Adrenal gland (tissue), 12 donors: Measurements from ENCODE around the gene RFT1. TPM values are rescaled to one million over a fixed set of nuclear protein-coding genes. Genes with fewer than 3 reads are reported as not detected.

Experiments
- DNase-seq, 7 donors: peaks; one replicate each; pipeline ENCODE4 v3.0.0-alpha.2; 2019 to 2020
- H3K27ac ChIP-seq, 5 donors: fragments of 200-600 bp; sonication (generic) in 4 of 5; 1 replicate in 3 of 5; 2 replicates in 2 of 5; pipeline versions ENCODE4 v1.5.1 to v1.8.0; 2016 to 2020; ENCODE audit warnings: mild to moderate bottlenecking in 1 of 5
- H3K27me3 ChIP-seq: fragments of 200-600 bp; 2 replicates; pipeline ENCODE4 v1.8.0; 2021
- H3K36me3 ChIP-seq, 2 donors: fragments of 200-600 bp; replicated peaks in 1 of 2; 1 replicate in 1 of 2; 2 replicates in 1 of 2; pipeline versions ENCODE4 v1.5.1 to v1.8.0; 2018 to 2022
- H3K4me1 ChIP-seq, 2 donors: fragments of 200-600 bp; replicated peaks in 1 of 2; 1 replicate in 1 of 2; 2 replicates in 1 of 2; pipeline versions ENCODE4 v1.5.1 to v1.8.0; 2018 to 2021
- H3K4me3 ChIP-seq, 4 donors: fragments of 200-600 bp; sonication (generic) in 3 of 4; one replicate each; pipeline ENCODE4 v1.5.1; 2016 to 2018
- H3K9me3 ChIP-seq, 3 donors: fragments of 200-600 bp; sonication (generic) in 1 of 3; replicated peaks in 1 of 3; 1 replicate in 2 of 3; 2 replicates in 1 of 3; pipeline versions ENCODE4 v1.5.1 to v1.8.0; 2016 to 2021
- CTCF ChIP-seq, 6 experiments: fragments of 450-650 bp in 4 of 6; fragments of 200-600 bp in 2 of 6; sonication (generic) in 1 of 6; IDR thresholded peaks; 1 replicate in 5 of 6; 2 replicates in 1 of 6; pipeline versions ENCODE4 v1.5.1 to v1.8.0; 2016 to 2021; ENCODE audit warnings: antibody characterized with exemption in 6 of 6, mild to moderate bottlenecking in 2 of 6, moderate library complexity in 1 of 6
- POLR2A ChIP-seq, 2 donors: fragments of 450-650 bp; IDR thresholded peaks; one replicate each; pipeline ENCODE4 v1.6.1; 2017; ENCODE audit warnings: antibody characterized with exemption in 2 of 2, mild to moderate bottlenecking in 2 of 2, moderate library complexity in 1 of 2
- WGBS, 4 donors: extraction: QIAGEN DNeasy Blood & Tissue Kit in 2 of 4; methylation state at CpG; one replicate each; pipeline versions ENCODE4 v1.1.5 to v1.1.7; 2013 to 2017; 5-methylcytosine and 5-hydroxymethylcytosine counted together
- intact Hi-C, 2 donors: fragments of 100-400 bp; cut with DNase I; formaldehyde crosslinking; loops; one replicate each; pipeline versions ENCODE4 v1.14.1 to v1.15.0; 2022 to 2023
- polyA plus RNA-seq, 3 donors: library from polyadenylated mRNA; stranded (reverse); fragments of 200-250 nt in 2 of 3; fragments of 350-450 nt in 1 of 3; fragmentation: Illumina TruSeq in 1 of 3; extraction: RNeasy Lipid Tissue Mini Kit (QIAGEN cat#74804) in 1 of 3; gene quantifications; one replicate each; pipeline ENCODE4 v1.2.3, GENCODE V29; 2013 to 2014
- total RNA-seq, 9 donors: library from RNA; depleted of rRNA in 4 of 9; stranded (reverse); fragments of >200 nt in 4 of 9; fragments of 120-200 nt in 1 of 9; fragmentation: NEBNext Ultra II Directional in 1 of 9; extraction: Animal tissue kit (Norgen Biotek cat#: 25700) in 1 of 9; gene quantifications; one replicate each; pipeline versions ENCODE4 v1.1.0 to v1.2.4, GENCODE V29; 2013 to 2023
- donor health status: healthy with polysubstance abuse.
- donor health status: Bipolar disorder and iron deficiency.
- donor health status: DM: yes; HTN: yes; CAD: no.
- donor health status: DM: no; HTN: no; CAD: no.
- donor health status: DM: no; HTN: no; CAD: no.
- donor health status: DM: yes; HTN: yes; CAD: no.

The RFT1 gene
- total and polyA plus RNA-seq, 12 donors = 6.7 to 34.5 (median 20.4) TPM

DNA sequence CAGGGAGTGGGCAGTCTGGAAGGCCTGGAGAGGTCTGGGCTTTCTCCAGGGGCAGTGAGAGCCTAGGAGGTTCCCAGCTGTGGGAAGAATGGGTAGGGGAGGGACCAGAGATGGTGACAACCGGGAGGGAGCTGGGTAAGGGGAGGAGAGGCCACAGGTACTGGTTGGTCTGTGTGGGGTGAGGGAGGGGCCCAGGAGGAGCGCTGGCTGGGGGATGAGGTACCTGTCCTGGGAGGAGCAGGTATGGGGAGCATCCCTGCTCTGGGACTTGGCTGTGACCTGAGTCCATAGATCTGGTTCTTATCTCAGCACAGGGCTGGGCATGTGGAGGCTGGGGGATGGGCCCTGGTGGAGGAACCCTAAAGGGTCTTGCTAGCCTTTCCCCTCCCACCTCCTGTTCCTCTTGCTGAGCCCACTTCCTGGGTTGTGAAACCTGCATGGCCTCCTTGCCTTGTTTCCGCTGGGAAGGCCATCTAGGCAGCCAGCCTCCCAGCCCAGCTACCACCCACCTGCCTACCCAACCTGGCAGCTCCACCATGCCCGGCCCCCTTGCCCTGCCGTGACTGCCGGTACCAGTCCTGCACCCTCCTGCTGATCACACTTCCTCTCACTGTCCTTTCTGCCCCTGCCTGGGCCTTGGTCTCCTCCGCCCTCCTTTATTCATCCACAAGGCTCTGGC, 41.7 kb upstream of the RFT1 start:
- Histone ChIP-seq H3K4me1 (peaks cover 44 to 67% of the 10 kb centered on the region in 2 donors), H3K9me3 (no peaks in the 10 kb centered on the region), H3K4me3 (no peak overlapping the region), H3K27me3 (no peaks in the 10 kb centered on the region), H3K36me3 (no peaks in the 10 kb centered on the region), H3K27ac (peak overlapping the region in 1 of 5 donors; percentile 90)
- no peak for DNase-seq
- 60 to 71% (median 64%) methylated on average over 7 of the region's 7 CpGs for whole genome bisulfite sequencing, 4 donors
- TF ChIP-seq POLR2A (IDR thresholded peaks at IDR 0.05) (no peak), CTCF (IDR thresholded peaks at IDR 0.05) (no peak)
- intact Hi-C loops = no loop called here

- WGBS, 4 donors = 55 to 74% (median 63%) methylated on average over 2 to 7 of the region's 7 CpGs
- no peak for DNase-seq
- TF ChIP-seq CTCF (IDR thresholded peaks at IDR 0.05) (no peak), POLR2A (IDR thresholded peaks at IDR 0.05) (no peak)
- H3K4me3 ChIP-seq = no peak overlapping the region
- H3K36me3 ChIP-seq = no peaks in the 10 kb centered on the region
- H3K4me1 ChIP-seq = peaks cover 46 to 71% of the 10 kb centered on the region in 2 donors
- H3K9me3 ChIP-seq = no peaks in the 10 kb centered on the region
- H3K27me3 ChIP-seq = no peaks in the 10 kb centered on the region
- peak overlapping the region in 1 of 5 donors; percentile 90 for H3K27ac ChIP-seq
- intact Hi-C loops = no loop called here
These were observed 40.8 kb upstream of the RFT1 start for GRCh38 chr3:53171064-53171418.

DNA sequence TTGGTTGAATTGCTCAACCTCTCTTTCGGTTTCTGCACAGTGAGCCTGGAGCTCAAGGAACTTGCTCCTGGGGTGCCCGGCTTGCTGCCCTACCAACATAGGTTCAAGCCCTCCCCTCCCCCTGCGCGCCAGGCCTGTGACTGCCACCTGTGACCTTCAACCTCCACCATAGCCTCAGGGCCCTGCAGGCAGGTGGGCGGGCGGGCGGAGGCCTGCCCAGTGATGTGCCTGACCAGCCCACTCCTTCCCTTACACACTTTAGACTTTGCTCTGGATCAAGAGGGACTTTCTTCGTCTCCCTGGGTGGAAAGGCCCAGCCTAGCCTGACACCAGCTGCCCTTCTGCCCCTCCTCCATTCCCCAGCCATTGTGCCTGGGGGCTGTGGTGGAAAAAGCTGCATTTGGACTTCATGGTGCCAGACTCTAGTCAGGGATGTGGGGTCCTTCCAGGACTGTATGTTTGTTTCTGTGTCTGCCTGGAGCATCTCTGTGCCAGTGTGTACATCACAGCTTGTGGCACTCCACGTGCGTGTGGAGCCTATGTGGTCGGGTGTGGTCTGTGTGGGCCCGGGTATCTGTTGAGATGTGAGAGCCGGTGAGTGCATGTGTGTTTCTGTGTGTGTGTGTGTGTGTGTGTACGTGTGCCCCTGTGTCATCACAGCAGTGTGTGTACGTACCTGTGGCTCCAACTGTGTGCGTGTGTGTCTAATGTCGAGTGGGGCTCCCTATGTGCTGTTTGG, 40.3 kb upstream of the RFT1 start:
- 66 to 71% (median 67%) methylated on average over 10 to 17 of the region's 17 CpGs for WGBS, 4 donors
- intact Hi-C loops = no loop called here
- Histone ChIP-seq H3K36me3 (no peaks in the 10 kb centered on the region), H3K27ac (peak overlapping the region in 1 of 5 donors; percentile 90), H3K27me3 (no peaks in the 10 kb centered on the region), H3K4me3 (peak overlapping the region in 1 of 4 donors; percentile 1), H3K9me3 (no peaks in the 10 kb centered on the region), H3K4me1 (peaks cover 42 to 69% of the 10 kb centered on the region in 2 donors)
- TF ChIP-seq CTCF (IDR thresholded peaks at IDR 0.05) = no peak
- TF ChIP-seq POLR2A (IDR thresholded peaks at IDR 0.05) = no peak
- no peak for DNase-seq

- no peak for TF ChIP-seq POLR2A (IDR thresholded peaks at IDR 0.05)
- TF ChIP-seq CTCF (IDR thresholded peaks at IDR 0.05) = no peak
- peak overlapping the region in 3 of 5 donors; percentile 49 to 90 (median 77) for H3K27ac ChIP-seq
- H3K36me3 ChIP-seq = no peaks in the 10 kb centered on the region
- no peaks in the 10 kb centered on the region for H3K27me3 ChIP-seq
- peak overlapping the region in 1 of 4 donors; percentile 1 for H3K4me3 ChIP-seq
- no peak for DNase-seq
- intact Hi-C loops = loop anchor here in 1 of 2 donors (5.0 kb wide), 1 partner anchor 38 kb away; the partner anchor contains the start of gene RFT1
- H3K4me1 ChIP-seq = peaks cover 48 to 69% of the 10 kb centered on the region in 2 donors
- 87 to 90% (median 90%) methylated on average over 4 to 9 of the region's 9 CpGs for WGBS, 4 donors
- no peaks in the 10 kb centered on the region for H3K9me3 ChIP-seq
These were observed 39.6 kb upstream of the RFT1 start for GRCh38 chr3:53169832-53170324.
